Glutamatergic neuron (in vitro differentiated cells): Measurements from ENCODE around the gene ZNF541. TPM values are rescaled to one million over a fixed set of nuclear protein-coding genes. Genes with fewer than 3 reads are reported as not detected.

ENCODE experiments used
- DNase-seq: peaks from one replicate; pipeline ENCODE4 v3.0.0; 2022
- H3K27ac Mint-ChIP-seq: one replicate; pipeline ENCODE4 v1.8.0; 2020; ENCODE audit warnings: mild to moderate bottlenecking, mixed read lengths, inconsistent platforms; ENCODE audit not compliant: unreplicated experiment
- H3K27me3 Mint-ChIP-seq: one replicate; pipeline ENCODE4 v1.8.0; 2020; ENCODE audit warnings: mild to moderate bottlenecking, moderate library complexity, mixed read lengths, inconsistent platforms; ENCODE audit not compliant: unreplicated experiment
- H3K36me3 Mint-ChIP-seq: one replicate; pipeline ENCODE4 v1.8.0; 2020; ENCODE audit warnings: mild to moderate bottlenecking, mixed read lengths, inconsistent platforms; ENCODE audit not compliant: unreplicated experiment
- H3K4me1 Mint-ChIP-seq: one replicate; pipeline ENCODE4 v1.8.0; 2020; ENCODE audit warnings: mild to moderate bottlenecking, low read depth, mixed read lengths, inconsistent platforms; ENCODE audit not compliant: unreplicated experiment
- H3K4me3 Mint-ChIP-seq: one replicate; pipeline ENCODE4 v1.8.0; 2020; ENCODE audit warnings: mild to moderate bottlenecking, mixed read lengths, inconsistent platforms; ENCODE audit not compliant: unreplicated experiment
- H3K9me3 Mint-ChIP-seq: one replicate; pipeline ENCODE4 v1.8.0; 2020; ENCODE audit warnings: mild to moderate bottlenecking, moderate library complexity, mixed read lengths, inconsistent platforms; ENCODE audit not compliant: unreplicated experiment
- CTCF ChIP-seq: fragments of 200-600 bp; sonication (generic); IDR thresholded peaks from one replicate; pipeline ENCODE4 v1.5.0; 2021; ENCODE audit not compliant: partially characterized antibody, unreplicated experiment
- total RNA-seq: library from RNA; stranded (reverse); fragmentation: NEBNext Ultra II Directional; extraction: Animal tissue kit (Norgen Biotek cat#: 25700); gene quantifications from one replicate; pipeline ENCODE4 v1.2.1, GENCODE V29; 2021; ENCODE audit not compliant: unreplicated experiment

The ZNF541 gene
- total RNA-seq, 1 donor from 2014 or later = not detected

GRCh38 chr19:47609906-47610894 is 37.3 kb upstream of the ZNF541 start:
- DNase-seq = peak; percentile 74
- Mint-ChIP-seq H3K36me3 (no peaks in the 10 kb centered on the region), H3K9me3 (peaks cover 6% of the 10 kb centered on the region), H3K4me1 (peaks cover 26% of the 10 kb centered on the region), H3K27me3 (peaks cover 2% of the 10 kb centered on the region), H3K4me3 (peak overlapping the region; percentile 89), H3K27ac (peak overlapping the region; percentile 92)
- TF ChIP-seq CTCF = no peak

GRCh38 chr19:47608969-47609905 is 36.3 kb upstream of the ZNF541 start, which contains the start of gene BICRA:
BICRA (plus strand) TSS chr19:47609134; CDS start chr19:47673575, 64,441 bp downstream.
- DNase-seq = peak; percentile 90
- no peak for TF ChIP-seq CTCF
- H3K9me3 Mint-ChIP-seq = peaks cover 6% of the 10 kb centered on the region
- H3K4me3 Mint-ChIP-seq = peak within 1 kb of the TSS; percentile 86
- H3K27ac Mint-ChIP-seq = peak within 1 kb of the TSS; percentile 97
- H3K36me3 Mint-ChIP-seq = no peaks in the 10 kb centered on the region
- H3K27me3 Mint-ChIP-seq = no peaks in the 10 kb centered on the region
- peaks cover 26% of the 10 kb centered on the region for H3K4me1 Mint-ChIP-seq

GRCh38 chr19:47608074-47608918 is 35.3 kb upstream of the ZNF541 start:
- Mint-ChIP-seq H3K9me3 (peaks cover 6% of the 10 kb centered on the region), H3K27me3 (no peaks in the 10 kb centered on the region), H3K27ac (peak overlapping the region; percentile 83), H3K4me1 (peaks cover 17% of the 10 kb centered on the region), H3K4me3 (peak overlapping the region; percentile 86), H3K36me3 (no peaks in the 10 kb centered on the region)
- DNase-seq = peak; percentile 96
- TF ChIP-seq CTCF = no peak

- TF ChIP-seq CTCF = peak; percentile 25
- H3K4me1 Mint-ChIP-seq = peaks cover 12% of the 10 kb centered on the region
- peak overlapping the region; percentile 83 for H3K27ac Mint-ChIP-seq
- peaks cover 6% of the 10 kb centered on the region for H3K9me3 Mint-ChIP-seq
- no peaks in the 10 kb centered on the region for H3K27me3 Mint-ChIP-seq
- H3K36me3 Mint-ChIP-seq = no peaks in the 10 kb centered on the region
- H3K4me3 Mint-ChIP-seq = peak overlapping the region; percentile 86
- DNase-seq = no peak
Measured at GRCh38 chr19:47607564-47608073, 34.7 kb upstream of the ZNF541 start.
